RPMI8226 (cell line): ENCODE results near the gene ANKRD36.
A peak's percentile ranks its signal among the peaks of the same experiment; 100 is the strongest.
"Not testable (repeated sequence)": the region's sequence is repeated elsewhere in the genome, so short reads cannot be mapped to it uniquely, and the experiment has no call there.

Source experiments
- DNase-seq: peaks from one replicate; pipeline ENCODE4 v3.0.0-alpha.2; 2015

The ANKRD36 gene

GRCh38 chr2:97129090-97129489 lies 16.1 kb downstream of the ANKRD36 start:
- DNase-seq = not testable (repeated sequence)

GRCh38 chr2:97144016-97144415 lies 31.1 kb downstream of the ANKRD36 start:
- DNase-seq = not testable (repeated sequence)

GRCh38 chr2:97166548-97166947 lies 53.6 kb downstream of the ANKRD36 start:
- DNase-seq = not testable (repeated sequence)

GRCh38 chr2:97167938-97168337 lies 55.0 kb downstream of the ANKRD36 start:
- DNase-seq = not testable (repeated sequence)

DNA sequence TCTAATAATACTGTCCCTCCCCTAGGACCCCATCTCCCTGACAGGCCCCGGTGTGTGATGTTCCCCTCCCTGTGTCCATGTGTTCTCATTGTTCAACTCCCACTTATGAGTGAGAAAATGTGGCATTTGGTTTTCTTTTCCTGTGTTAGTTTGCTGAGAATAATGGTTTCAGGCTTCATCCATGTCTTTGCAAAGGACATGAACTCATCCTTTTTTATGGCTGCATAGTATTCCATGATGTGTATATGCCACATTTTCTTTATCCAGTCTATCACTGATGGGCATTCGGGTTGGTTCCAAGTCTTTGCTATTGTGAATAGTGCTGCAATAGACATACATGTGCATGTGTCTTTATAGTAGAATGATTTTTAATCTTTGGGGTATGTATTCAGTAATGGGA lies 55.6 kb downstream of the ANKRD36 start:
- not testable (repeated sequence) for DNase-seq

DNA sequence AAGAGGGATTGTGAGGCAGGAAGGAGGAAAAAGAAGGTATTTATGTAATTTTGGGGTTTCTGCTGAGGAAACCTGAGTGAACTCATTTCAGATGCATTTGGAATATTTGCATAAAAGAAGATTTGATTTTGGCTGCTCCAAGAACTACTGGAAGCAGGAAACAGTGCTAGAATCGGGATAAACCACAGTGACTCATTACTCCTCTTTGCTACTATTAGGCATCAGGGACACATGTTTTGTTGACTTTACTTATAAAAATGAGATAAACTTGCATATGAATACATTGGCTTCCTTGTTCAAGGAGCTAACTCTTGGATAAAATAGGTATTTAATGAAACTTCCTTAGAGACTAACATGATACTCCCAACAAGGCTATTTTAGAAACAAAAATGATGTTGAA lies 67.4 kb downstream of the ANKRD36 start:
- DNase-seq = not testable (repeated sequence)

DNA sequence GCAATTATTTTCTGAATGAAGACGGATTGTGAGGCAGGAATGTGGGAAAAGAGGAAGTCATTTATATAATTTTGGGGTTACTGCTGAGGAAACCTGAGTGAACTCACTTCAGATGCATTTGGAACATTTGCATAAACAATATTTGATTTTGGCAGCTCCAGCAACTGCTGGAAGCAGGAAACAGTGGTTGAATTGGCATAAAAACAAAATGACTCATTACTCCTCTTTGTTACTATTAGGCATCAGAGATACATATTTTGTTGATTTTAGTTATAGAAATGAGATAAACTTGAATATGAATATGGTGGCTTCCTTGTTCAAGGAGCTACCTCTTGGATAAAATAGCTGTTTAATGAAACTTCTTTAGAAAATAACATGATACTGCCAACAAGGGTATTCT lies 82.4 kb downstream of the ANKRD36 start:
- DNase-seq = not testable (repeated sequence)

GRCh38 chr2:97197251-97197650 lies 84.3 kb downstream of the ANKRD36 start:
- DNase-seq = not testable (repeated sequence)

DNA sequence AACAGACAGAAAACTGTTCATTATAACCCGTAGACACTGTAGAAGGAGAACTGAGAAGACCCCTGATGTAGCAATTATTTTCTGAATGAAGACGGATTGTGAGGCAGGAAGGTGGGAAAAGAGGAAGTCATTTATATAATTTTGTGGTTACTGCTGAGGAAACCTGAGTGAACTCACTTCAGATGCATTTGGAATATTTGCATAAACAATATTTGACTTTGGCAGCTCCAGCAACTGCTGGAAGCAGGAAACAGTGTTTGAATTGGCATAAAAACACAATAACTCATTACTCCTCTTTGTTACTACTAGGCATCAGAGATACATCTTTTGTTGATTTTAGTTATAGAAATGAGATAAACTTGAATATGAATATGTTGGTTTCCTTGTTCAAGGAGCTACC lies 87.9 kb downstream of the ANKRD36 start:
- DNase-seq = not testable (repeated sequence)

GRCh38 chr2:97202643-97203250 lies 89.8 kb downstream of the ANKRD36 start:
- DNase-seq = not testable (repeated sequence)

GRCh38 chr2:97210325-97210724 lies 97.4 kb downstream of the ANKRD36 start:
- DNase-seq = no peak

DNA sequence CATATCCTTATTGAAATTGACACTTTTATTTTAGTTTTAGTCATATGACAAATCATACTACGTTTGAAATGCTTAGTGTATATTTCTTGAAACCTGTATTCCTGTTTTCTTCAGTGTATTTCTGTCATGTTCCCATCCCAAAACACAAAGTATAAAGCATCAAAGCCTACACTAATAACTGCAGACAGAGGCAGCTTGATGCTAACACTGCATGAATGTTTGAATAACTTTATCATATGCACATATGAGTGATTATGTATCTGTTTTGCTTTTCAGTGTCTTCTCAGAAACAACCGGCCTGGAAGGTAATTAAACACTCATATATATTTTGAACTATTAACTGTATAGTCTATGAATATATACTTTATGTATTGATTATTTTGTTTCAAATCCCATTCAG lies 102.1 kb downstream of the ANKRD36 start:
- not testable (repeated sequence) for DNase-seq

DNA sequence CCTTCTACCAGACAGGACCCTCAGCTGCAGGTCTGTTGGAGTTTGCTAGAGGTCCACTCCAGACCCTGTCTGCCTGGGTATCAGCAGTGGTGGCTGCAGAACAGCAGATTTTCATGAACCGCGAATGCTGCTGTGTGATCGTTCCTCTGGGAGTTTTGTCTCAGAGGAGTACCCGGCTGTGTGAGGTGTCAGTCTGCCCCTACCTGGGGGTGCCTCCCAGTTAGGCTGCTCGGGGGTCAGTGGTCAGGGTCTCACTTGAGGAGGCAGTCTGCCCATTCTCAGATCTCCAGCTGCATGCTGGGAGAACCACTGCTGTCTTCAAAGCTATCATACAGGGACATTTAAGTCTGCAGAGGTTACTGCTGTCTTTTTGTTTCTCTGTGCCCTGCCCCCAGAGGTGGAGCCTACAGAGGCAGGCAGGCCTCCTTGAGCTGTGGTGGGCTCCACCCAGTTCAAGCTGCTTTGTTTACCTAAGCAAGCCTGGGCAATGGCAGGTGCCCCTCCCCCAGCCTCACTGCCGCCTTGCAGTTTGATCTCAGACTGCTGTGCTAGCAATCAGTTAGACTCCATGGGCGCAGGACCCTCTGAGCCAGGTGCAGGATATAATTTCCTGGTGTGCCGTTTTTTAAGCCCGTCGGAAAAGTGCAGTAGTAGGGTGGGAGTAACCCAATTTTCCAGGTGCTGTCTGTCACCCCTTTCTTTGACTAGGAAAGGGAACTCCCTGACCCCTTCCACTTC lies 118.1 kb downstream of the ANKRD36 start:
- DNase-seq = not testable (repeated sequence)

DNA sequence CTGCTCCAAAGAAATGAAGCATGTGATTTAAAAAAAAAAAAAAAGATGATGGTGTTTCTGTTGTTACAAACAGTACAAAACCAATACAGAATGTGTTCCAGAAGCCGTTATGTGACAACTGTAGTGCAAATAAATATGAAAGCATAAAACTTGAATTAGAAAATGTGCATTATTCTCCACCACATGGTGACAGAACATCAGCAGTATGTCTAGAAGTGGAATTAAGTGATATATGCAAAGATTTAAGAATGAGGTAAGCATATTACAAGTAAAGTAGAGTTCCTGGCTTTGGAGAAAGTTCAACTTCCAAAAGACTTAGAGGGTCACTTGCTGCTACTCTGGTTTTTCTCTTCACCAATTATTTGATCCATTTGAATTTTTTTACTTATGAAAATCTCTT lies 120.0 kb downstream of the ANKRD36 start:
- DNase-seq = not testable (repeated sequence)

- not testable (repeated sequence) for DNase-seq
These were observed 120.8 kb downstream of the ANKRD36 start for GRCh38 chr2:97233660-97234295.

GRCh38 chr2:97261192-97261591 lies 148.2 kb downstream of the ANKRD36 start:
- DNase-seq = not testable (repeated sequence)

DNA sequence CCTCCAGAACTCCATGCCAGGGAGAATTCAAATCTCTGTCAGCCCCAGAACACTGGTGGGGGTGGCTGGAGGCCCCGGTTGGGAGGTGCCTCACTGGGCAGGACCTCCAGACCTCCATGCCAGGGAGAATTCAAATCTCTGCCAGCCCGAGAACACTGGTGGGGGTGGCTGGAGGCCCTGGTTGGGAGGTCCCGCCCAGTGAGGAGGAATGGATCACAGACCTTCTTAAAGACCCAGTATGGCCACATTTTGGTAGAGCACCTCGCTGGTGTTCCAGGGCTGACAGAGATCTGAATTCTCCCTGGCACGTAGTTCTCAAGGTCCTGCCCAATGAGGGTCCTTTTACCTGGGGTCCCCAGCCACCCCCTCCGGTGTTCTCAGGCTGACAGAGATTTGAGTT lies 153.5 kb downstream of the ANKRD36 start:
- not testable (repeated sequence) for DNase-seq

GRCh38 chr2:97267411-97268074 lies 154.6 kb downstream of the ANKRD36 start:
- peak; percentile 1 for DNase-seq

DNA sequence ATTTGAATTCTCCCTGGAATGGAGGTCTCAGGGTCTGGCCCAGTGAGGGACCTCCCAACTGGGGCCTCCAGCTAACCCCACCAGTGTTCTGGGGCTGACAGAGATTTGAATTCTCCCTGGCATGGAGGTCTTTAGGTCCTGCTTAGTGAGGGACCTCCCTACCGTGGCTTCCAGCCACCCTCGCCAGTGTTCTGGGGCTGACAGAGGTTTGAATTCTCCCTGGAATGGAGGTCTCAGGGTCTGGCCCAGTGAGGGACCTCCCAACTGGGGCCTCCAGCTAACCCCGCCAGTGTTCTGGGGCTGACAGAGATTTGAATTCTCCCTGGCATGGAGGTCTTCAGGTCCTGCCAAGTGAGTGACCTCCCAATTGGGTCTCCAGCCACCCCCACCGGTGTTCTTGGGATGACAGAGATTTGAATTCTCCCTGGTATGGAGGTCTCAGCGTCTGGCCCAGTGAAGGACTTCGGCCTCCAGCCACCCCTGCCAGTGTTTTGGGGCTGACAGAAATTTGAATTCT lies 155.2 kb downstream of the ANKRD36 start:
- DNase-seq = not testable (repeated sequence)

DNA sequence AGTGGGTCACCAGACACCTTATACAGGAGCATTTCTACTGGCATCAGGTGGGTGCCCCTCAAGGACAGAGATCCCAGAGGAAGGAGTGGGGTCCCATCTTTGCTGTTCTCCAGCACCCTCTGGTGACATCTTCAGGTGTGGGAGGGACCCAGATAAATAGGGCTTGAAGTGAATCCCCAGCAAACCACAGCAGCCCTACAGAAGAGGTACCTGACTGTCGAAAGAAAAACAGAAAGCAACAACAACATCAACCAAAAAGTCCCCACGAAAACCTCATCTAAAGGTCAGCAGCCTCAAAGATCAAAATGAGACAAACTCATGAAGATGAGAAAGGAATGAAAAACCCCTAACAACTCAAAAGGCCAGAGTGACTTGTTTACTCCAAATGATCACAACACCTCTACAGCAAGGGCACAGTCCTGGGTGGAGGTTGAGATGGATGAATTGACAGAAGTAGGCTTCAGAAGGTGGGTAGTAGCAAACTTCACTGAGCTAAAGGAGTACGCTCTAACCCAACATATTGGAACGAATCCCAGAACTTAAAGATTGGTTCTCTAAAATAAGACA lies 163.4 kb downstream of the ANKRD36 start:
- DNase-seq = not testable (repeated sequence)

GRCh38 chr2:97285187-97285586 lies 172.2 kb downstream of the ANKRD36 start:
- DNase-seq = not testable (repeated sequence)

DNA sequence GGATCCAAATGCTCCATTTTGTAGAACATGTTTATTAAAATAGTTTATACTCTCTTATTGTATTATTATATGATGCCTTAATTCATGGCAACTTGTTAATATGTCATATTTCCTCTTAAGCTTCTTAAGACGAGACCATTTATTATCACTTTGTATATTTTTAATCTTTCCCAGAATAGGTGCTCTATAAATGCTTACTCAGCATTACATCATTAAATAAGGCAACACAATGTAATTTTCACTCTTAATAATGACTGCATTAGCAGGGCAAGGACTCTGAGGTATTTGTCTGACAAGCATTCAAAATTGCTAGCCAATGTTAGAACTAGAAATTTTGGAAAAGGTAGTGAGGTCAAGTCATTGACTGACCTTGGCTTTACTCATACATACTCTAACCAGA lies 180.7 kb downstream of the ANKRD36 start:
- not testable (repeated sequence) for DNase-seq
